DMS 273 treated with DMSO at 0.1 percent for 48 hours (cell line): ENCODE results near the gene PECR.

ENCODE experiments used
- DNase-seq: peaks from one replicate; lab custom pipeline; 2025; lab: John Stamatoyannopoulos, UW

Gene PECR

GRCh38 chr2:216081487-216082116 is at the start of gene PECR, which contains the start of gene TMEM169:
PECR (minus strand) TSS chr2:216081809; CDS start chr2:216081741, 68 bp downstream.
TMEM169 (plus strand) TSS chr2:216081919; CDS start chr2:216095964, 14,045 bp downstream.
- peak; percentile 29 for DNase-seq

- peak; percentile 63 for DNase-seq
These were observed 48.9 kb upstream of the PECR start for GRCh38 chr2:216130346-216130971.

- DNase-seq = no peak
These were observed 45.3 kb upstream of the PECR start for GRCh38 chr2:216126943-216127342.

GRCh38 chr2:216121255-216121654 is 39.6 kb upstream of the PECR start:
- no peak for DNase-seq

GRCh38 chr2:216119986-216120385 is 38.4 kb upstream of the PECR start:
- no peak for DNase-seq

GRCh38 chr2:216119146-216119545 is 37.5 kb upstream of the PECR start:
- DNase-seq = no peak

GRCh38 chr2:216118474-216118873 is 36.9 kb upstream of the PECR start:
- no peak for DNase-seq

GRCh38 chr2:216117561-216118340 is 36.1 kb upstream of the PECR start:
- DNase-seq = no peak

GRCh38 chr2:216116418-216116817 is 34.8 kb upstream of the PECR start:
- no peak for DNase-seq

GRCh38 chr2:216114714-216115531 is 33.3 kb upstream of the PECR start:
- DNase-seq = peak; percentile 91

- no peak for DNase-seq
These were observed 32.7 kb upstream of the PECR start for GRCh38 chr2:216114382-216114713.

GRCh38 chr2:216113572-216113971 is 32.0 kb upstream of the PECR start:
- no peak for DNase-seq

- no peak for DNase-seq
These were observed 31.3 kb upstream of the PECR start for GRCh38 chr2:216112926-216113325.

GRCh38 chr2:216111122-216111521 is 29.5 kb upstream of the PECR start:
- DNase-seq = no peak

GRCh38 chr2:216110620-216111019 is 29.0 kb upstream of the PECR start:
- no peak for DNase-seq

- no peak for DNase-seq
These were observed 28.5 kb upstream of the PECR start for GRCh38 chr2:216109962-216110614.

GRCh38 chr2:216108967-216109921 is 27.6 kb upstream of the PECR start, which contains the start of gene XRCC5:
XRCC5 (plus strand) TSS chr2:216109348; CDS start chr2:216109437, 89 bp downstream.
- peak; percentile 87 for DNase-seq

GRCh38 chr2:216108310-216108966 is 26.8 kb upstream of the PECR start:
- DNase-seq = no peak

- DNase-seq = no peak
These were observed 26.2 kb upstream of the PECR start for GRCh38 chr2:216107760-216108159.

GRCh38 chr2:216107320-216107719 is 25.7 kb upstream of the PECR start:
- DNase-seq = no peak
